ENCODE data around the gene PPP4R4. TPM values are rescaled to one million over a fixed set of nuclear protein-coding genes. Genes with fewer than 3 reads are reported as not detected.

PPP4R4 gene
- total RNA-seq, 4 donors from 2014 or later, result 0.08 to 1.7 (median 0.48) TPM

GRCh38 chr14:94224040-94224439 lies 49.9 kb downstream of the PPP4R4 start:
- H3K4me3 ChIP-seq, result no peak overlapping the region
- TF ChIP-seq CTCF (IDR thresholded peaks at IDR 0.05) (no peak), POLR2A (IDR thresholded peaks at IDR 0.05) (no peak)
- H3K4me1 ChIP-seq, result no peaks in the 10 kb centered on the region
- H3K36me3 ChIP-seq, result no peaks in the 10 kb centered on the region
- WGBS, 2 donors, result 75 to 79% methylated on average over 2 of the region's 2 CpGs
- no peak for DNase-seq
- no peaks in the 10 kb centered on the region for H3K27me3 ChIP-seq
- H3K9me3 ChIP-seq, result no peaks in the 10 kb centered on the region
- no peak overlapping the region for H3K27ac ChIP-seq
- intact Hi-C loops (cut with DNase I), result no loop called here

- Histone ChIP-seq H3K36me3 (no peaks in the 10 kb centered on the region), H3K4me1 (no peaks in the 10 kb centered on the region), H3K27me3 (no peaks in the 10 kb centered on the region), H3K27ac (no peak overlapping the region), H3K4me3 (no peak overlapping the region), H3K9me3 (no peaks in the 10 kb centered on the region)
- 62 to 63% methylated on average over 2 of the region's 2 CpGs for WGBS, 2 donors
- DNase-seq, result no peak
- intact Hi-C loops (cut with DNase I), result no loop called here
- TF ChIP-seq POLR2A (IDR thresholded peaks at IDR 0.05), result no peak
- no peak for TF ChIP-seq CTCF (IDR thresholded peaks at IDR 0.05)
Measured at GRCh38 chr14:94225460-94226378, 51.6 kb downstream of the PPP4R4 start.

- Histone ChIP-seq H3K9me3 (no peaks in the 10 kb centered on the region), H3K27ac (no peak overlapping the region), H3K36me3 (no peaks in the 10 kb centered on the region), H3K4me1 (no peaks in the 10 kb centered on the region), H3K4me3 (no peak overlapping the region), H3K27me3 (no peaks in the 10 kb centered on the region)
- TF ChIP-seq POLR2A (IDR thresholded peaks at IDR 0.05) (no peak), CTCF (IDR thresholded peaks at IDR 0.05) (no peak)
- intact Hi-C loops (cut with DNase I), result no loop called here
- no peak for DNase-seq
- WGBS, 2 donors, result 53% methylated on average over 4 of the region's 4 CpGs
Measured at GRCh38 chr14:94227029-94227428, 52.9 kb downstream of the PPP4R4 start.

GRCh38 chr14:94237046-94237445 lies 62.9 kb downstream of the PPP4R4 start:
- H3K27ac ChIP-seq, result no peak overlapping the region
- H3K9me3 ChIP-seq, result no peaks in the 10 kb centered on the region
- TF ChIP-seq CTCF (IDR thresholded peaks at IDR 0.05), result no peak
- no peak for TF ChIP-seq POLR2A (IDR thresholded peaks at IDR 0.05)
- no peaks in the 10 kb centered on the region for H3K4me1 ChIP-seq
- intact Hi-C loops (cut with DNase I), result no loop called here
- DNase-seq, result no peak
- H3K27me3 ChIP-seq, result no peaks in the 10 kb centered on the region
- H3K36me3 ChIP-seq, result no peaks in the 10 kb centered on the region
- H3K4me3 ChIP-seq, result no peak overlapping the region

- H3K4me1 ChIP-seq, result no peaks in the 10 kb centered on the region
- H3K27ac ChIP-seq, result no peak overlapping the region
- no peak overlapping the region for H3K4me3 ChIP-seq
- H3K36me3 ChIP-seq, result no peaks in the 10 kb centered on the region
- no peak for TF ChIP-seq POLR2A (IDR thresholded peaks at IDR 0.05)
- TF ChIP-seq CTCF (IDR thresholded peaks at IDR 0.05), result no peak
- no peaks in the 10 kb centered on the region for H3K9me3 ChIP-seq
- intact Hi-C loops (cut with DNase I), result no loop called here
- H3K27me3 ChIP-seq, result no peaks in the 10 kb centered on the region
- no peak for DNase-seq
- 92% methylated on average over 4 of the region's 4 CpGs; no CpG with 5 or more reads in 1 of the 2 donors for WGBS, 2 donors
Measured at GRCh38 chr14:94237983-94238382, 63.9 kb downstream of the PPP4R4 start.
